OCI-LY1 (cell line): Measurements from ENCODE around the gene ZNF260.

Experiments
- CTCF ChIP-seq: fragments of 200-600 bp; sonication (generic), shearing (Covaris generic); IDR thresholded peaks from 2 replicates; pipeline ENCODE4 v1.5.1; 2017; ENCODE audit warnings: mild to moderate bottlenecking, antibody characterized with exemption, low read length, moderate library complexity, mixed read lengths
- EZH2 ChIP-seq: fragments of 200-600 bp; sonication (generic), shearing (Covaris generic); IDR thresholded peaks from 2 replicates; pipeline ENCODE4 v1.8.0; 2017; ENCODE audit warnings: borderline replicate concordance, mixed run types, mild to moderate bottlenecking, antibody characterized with exemption, low read length, moderate library complexity, mixed read lengths

GRCh38 chr19:36577271-36577996 lies 49.4 kb upstream of the ZNF260 start:
- TF ChIP-seq CTCF: no peak
- no peak for TF ChIP-seq EZH2
